ENCODE data around the gene OR7G1. TPM values are rescaled to one million over a fixed set of nuclear protein-coding genes. Genes with fewer than 3 reads are reported as not detected.

The OR7G1 gene
- not detected in 3 replicates for total RNA-seq

GRCh38 chr19:9115307-9115813 lies at the start of gene OR7G1:
Gene OR7G1 (minus strand): TSS chr19:9115763. CDS start chr19:9115763, 0 bp downstream.
- no peaks in the 10 kb centered on the region for H3K4me1 Mint-ChIP-seq
- no peak within 1 kb of the TSS for H3K27ac Mint-ChIP-seq

GRCh38 chr19:9165261-9165660 lies 49.7 kb upstream of the OR7G1 start:
- Mint-ChIP-seq H3K27me3 (ENCODE audit: low read depth) (no peaks in the 10 kb centered on the region), H3K4me1 (no peaks in the 10 kb centered on the region), H3K4me3 (no peak overlapping the region), H3K9me3 (peaks cover 45% of the 10 kb centered on the region), H3K27ac (no peak overlapping the region), H3K36me3 (peaks cover 66% of the 10 kb centered on the region)
- no peak for DNase-seq (ENCODE audit: low spot score in 2 of 2, unreplicated experiment in 2 of 2)
- no peak for TF ChIP-seq CTCF (IDR thresholded peaks at IDR 0.05; ENCODE audit: unreplicated experiment)

More at GRCh38 chr19:9115307-9115813, at the start of gene OR7G1:
- H3K4me3 Mint-ChIP-seq, result no peak within 1 kb of the TSS
- peaks cover 47% of the 10 kb centered on the region for H3K9me3 Mint-ChIP-seq
- TF ChIP-seq CTCF (IDR thresholded peaks at IDR 0.05; ENCODE audit: unreplicated experiment), result no peak
- no peaks in the 10 kb centered on the region for H3K27me3 Mint-ChIP-seq (ENCODE audit: low read depth)
- H3K36me3 Mint-ChIP-seq, result peaks cover 5% of the 10 kb centered on the region
- DNase-seq (ENCODE audit: low spot score in 2 of 2, unreplicated experiment in 2 of 2), result no peak

- Mint-ChIP-seq H3K27me3 (ENCODE audit: low read depth) (no peaks in the 10 kb centered on the region), H3K4me3 (no peak overlapping the region), H3K27ac (no peak overlapping the region), H3K36me3 (peaks cover 92% of the 10 kb centered on the region), H3K4me1 (no peaks in the 10 kb centered on the region), H3K9me3 (peaks cover 56% of the 10 kb centered on the region)
- DNase-seq (ENCODE audit: low spot score in 2 of 2, unreplicated experiment in 2 of 2), result no peak
- TF ChIP-seq CTCF (IDR thresholded peaks at IDR 0.05; ENCODE audit: unreplicated experiment), result no peak
These were observed 45.9 kb upstream of the OR7G1 start for GRCh38 chr19:9161427-9161826.

- Mint-ChIP-seq H3K27ac (no peak overlapping the region), H3K4me1 (no peaks in the 10 kb centered on the region), H3K4me3 (no peak overlapping the region), H3K9me3 (peaks cover 66% of the 10 kb centered on the region), H3K36me3 (peaks cover 96% of the 10 kb centered on the region), H3K27me3 (ENCODE audit: low read depth) (no peaks in the 10 kb centered on the region)
- DNase-seq (ENCODE audit: low spot score in 2 of 2, unreplicated experiment in 2 of 2), result no peak
- TF ChIP-seq CTCF (IDR thresholded peaks at IDR 0.05; ENCODE audit: unreplicated experiment), result no peak
These were observed 44.3 kb upstream of the OR7G1 start for GRCh38 chr19:9159891-9160290.

- no peak overlapping the region for H3K4me3 Mint-ChIP-seq
- no peak for DNase-seq (ENCODE audit: low spot score in 2 of 2, unreplicated experiment in 2 of 2)
- H3K27me3 Mint-ChIP-seq (ENCODE audit: low read depth), result no peaks in the 10 kb centered on the region
- H3K36me3 Mint-ChIP-seq, result peaks cover 97% of the 10 kb centered on the region
- no peaks in the 10 kb centered on the region for H3K4me1 Mint-ChIP-seq
- TF ChIP-seq CTCF (IDR thresholded peaks at IDR 0.05; ENCODE audit: unreplicated experiment), result no peak
- peaks cover 75% of the 10 kb centered on the region for H3K9me3 Mint-ChIP-seq
- H3K27ac Mint-ChIP-seq, result no peak overlapping the region
These were observed 40.7 kb upstream of the OR7G1 start for GRCh38 chr19:9156304-9156703.

GRCh38 chr19:9155591-9155990 lies 40.0 kb upstream of the OR7G1 start:
- Mint-ChIP-seq H3K27ac (no peak overlapping the region), H3K4me1 (no peaks in the 10 kb centered on the region), H3K9me3 (peaks cover 75% of the 10 kb centered on the region), H3K36me3 (peaks cover 97% of the 10 kb centered on the region), H3K4me3 (no peak overlapping the region), H3K27me3 (ENCODE audit: low read depth) (no peaks in the 10 kb centered on the region)
- DNase-seq (ENCODE audit: low spot score in 2 of 2, unreplicated experiment in 2 of 2), result no peak
- TF ChIP-seq CTCF (IDR thresholded peaks at IDR 0.05; ENCODE audit: unreplicated experiment), result no peak
